HG03442 (cell line): ENCODE results near the gene F3.

Experiments used
- ATAC-seq: cut with Tn5 transposase; IDR thresholded peaks from one replicate; pipeline ENCODE4 v1.9.1; 2021; ENCODE audit warnings: mild to moderate bottlenecking, moderate library complexity; ENCODE audit not compliant: unreplicated experiment

Gene F3

DNA sequence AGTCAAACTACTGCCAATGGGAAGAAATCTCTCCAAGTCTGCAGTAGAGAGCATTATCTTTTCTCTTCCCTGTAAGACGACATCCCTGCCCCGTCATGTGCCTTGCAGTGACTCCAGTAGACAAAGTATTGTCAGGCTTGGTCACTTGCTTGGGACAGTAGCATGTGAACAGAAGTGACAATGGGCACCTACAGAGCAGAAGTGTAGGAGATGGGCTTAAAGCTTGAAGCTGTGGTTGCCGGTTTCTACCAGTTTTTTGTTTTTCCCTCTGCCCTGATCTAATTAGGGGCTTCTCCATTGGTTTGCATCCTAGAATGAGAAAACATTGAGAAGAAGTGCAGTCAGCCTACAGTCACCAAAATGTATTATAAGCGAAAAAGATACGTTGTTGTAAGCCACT, 12.7 kb downstream of the F3 start:
- no peak for ATAC-seq

DNA sequence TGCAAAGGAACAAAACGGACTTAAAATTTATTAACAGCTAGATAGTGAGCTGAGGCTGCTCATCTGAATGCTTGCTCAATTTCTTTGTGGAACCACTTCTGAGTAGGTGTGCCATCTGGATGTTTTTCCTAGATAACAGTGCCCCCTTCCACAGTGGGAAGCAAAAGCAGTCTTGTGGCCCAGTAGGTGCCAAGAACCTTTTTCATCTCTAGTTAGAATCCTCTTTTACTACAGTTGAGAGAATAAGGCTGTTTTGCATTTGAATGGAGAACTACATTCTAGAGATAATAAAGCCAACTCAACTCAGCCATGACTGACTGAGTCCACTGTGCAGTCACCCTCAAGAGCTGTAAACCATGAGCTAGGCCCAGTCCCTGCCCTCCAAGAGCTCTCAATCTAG, 13.3 kb downstream of the F3 start:
- ATAC-seq = no peak

DNA sequence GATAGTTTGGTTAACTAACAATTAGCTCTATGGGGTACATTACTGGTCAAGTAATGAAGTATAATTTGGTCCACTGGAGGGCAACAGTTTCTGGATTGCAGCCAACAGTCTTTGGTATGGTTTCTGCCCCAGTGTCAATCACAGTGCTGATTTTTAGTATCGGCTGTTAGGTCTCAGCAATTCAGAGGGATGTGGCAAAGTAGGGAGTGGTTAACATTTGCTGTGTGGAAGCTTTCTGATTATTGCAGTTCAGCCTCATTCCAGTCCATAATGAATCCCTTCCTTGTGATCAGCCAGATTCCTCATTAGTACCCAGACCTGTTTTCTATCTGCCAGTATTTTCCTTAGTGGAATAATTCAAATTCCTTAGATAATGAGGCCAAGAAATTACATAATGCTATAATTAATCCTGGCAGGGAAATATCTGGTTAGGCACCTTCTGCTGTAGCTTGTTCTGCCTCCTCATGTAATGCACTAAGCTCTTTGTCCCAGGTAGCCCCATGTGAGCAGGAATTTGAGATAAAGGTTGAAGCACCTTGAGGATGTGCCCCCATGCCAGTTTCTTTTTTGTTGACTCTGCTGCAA, 14.0 kb downstream of the F3 start:
- ATAC-seq = no peak

DNA sequence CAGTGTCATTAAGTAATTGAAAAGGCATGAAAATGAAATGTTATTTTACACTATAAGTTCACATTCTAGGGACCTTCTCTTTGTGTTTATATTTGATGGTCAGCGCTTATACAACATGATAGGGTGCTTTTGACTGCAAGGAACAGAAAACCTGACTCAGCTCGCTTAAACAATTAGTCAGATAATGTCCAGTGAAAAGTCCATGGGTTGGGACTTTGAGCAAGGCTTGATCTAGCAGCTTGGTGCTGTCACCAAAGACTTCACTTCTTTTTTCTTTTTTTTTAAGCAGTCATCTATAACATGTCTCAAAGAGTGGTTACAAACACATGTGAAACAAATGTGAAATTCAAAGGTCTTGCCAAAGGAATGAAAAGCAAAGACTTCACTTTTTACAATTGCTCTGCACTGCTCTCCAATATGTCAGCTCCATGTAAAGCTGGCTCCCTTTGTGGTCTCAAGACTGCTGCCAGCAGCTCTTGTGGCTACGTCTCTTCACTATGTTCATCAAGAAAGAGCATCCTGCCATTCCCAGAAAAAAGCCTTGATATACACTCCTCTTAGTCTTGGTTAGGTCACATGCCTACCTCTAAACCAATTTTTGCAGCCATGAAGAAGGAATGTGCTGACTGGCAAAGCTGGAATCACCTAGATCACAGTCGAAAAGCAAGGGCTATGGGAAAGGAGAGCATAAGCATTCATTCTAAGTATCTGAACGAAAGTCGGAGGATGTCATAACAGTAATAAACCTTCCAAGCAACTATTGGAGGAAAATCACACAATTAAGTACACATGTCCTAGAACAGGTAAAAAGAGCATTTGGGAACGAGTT, 15.2 kb downstream of the F3 start:
- no peak for ATAC-seq

DNA sequence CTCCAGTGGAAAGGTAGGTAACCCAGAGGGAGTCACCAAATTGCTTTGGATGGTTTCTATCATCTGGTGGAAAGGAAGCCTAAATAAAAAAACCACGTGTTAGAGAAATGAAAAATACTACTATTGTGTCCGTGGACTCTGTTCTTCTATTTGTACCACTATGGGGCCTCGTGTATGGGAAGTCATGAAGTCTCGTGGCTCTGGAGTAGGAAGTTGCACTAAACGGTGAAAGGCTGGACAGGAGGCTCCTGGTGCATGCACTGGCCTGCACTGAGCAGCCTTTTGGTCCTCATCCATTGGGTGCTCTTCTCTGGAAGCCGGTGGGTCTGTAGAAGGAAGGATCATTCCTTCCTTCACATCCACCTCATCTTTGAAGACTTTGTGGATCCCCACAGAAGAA, 17.0 kb downstream of the F3 start:
- ATAC-seq = no peak

DNA sequence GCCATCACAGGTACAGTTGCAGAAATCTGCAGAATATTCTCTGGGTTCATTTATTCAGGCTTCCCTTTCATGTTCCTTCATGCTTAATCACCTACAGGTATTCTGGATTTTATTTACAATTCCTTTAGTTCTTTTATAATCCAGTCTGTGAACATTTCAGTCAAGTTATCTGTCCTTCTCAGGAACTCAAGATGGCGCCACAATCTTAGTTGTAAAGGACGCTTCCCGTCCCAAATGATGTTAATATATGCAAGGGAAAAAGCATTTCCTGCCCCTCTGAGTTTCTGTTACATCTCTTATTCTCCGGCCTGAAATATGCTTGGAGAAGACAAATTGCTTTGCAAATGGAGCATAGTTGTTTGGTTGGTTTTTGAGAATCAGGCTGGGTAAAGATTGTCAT, 19.3 kb downstream of the F3 start:
- ATAC-seq = no peak

DNA sequence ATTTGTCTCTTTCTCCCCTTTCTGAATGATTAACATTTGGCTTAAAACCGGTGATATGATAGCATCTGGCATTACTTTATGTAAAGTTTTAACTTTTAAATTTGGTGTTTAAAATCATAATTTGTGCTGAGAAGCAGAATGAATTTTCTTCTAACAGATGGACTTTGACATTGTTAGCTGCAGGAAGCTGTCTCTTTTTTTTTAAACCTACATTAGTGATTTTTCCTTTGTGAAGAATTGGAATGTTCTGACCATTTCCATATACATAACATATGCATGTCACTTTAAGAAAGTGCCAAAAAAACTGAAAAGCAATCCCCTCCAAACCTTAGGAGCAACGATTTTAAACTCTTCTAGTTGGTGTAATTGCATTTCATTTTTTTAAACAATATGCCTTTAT, 22.2 kb downstream of the F3 start:
- ATAC-seq = no peak

DNA sequence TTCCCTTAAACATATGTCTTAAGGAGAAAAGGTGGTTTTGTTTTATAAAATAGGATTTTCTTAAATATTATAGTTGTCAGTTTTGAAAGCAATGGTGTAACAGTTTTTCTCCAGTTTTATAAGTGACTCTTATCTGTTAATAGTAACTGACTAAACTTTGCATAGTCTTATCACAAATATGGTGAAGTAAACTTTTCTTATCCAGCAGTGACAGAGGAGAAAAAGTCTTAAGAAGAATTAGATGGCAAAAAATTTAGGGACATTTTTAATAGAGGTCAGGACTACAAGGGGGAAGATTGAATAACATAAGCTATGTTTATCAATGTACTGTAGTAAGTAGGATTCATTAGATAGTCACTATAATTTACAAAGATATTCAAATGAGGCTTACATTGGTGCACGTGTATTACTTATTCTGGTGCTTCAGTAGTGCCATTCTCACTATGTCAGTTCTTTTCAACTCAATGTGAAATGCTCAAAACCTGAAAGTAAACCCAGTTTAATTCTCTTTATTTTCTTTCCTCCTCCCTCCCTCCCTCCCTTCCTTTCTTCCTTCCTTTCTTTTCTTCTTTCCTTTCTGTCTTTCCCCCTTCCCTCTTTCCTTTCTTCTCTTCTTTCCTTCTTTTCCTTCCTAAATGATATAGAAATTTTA, 26.1 kb downstream of the F3 start:
- no peak for ATAC-seq

DNA sequence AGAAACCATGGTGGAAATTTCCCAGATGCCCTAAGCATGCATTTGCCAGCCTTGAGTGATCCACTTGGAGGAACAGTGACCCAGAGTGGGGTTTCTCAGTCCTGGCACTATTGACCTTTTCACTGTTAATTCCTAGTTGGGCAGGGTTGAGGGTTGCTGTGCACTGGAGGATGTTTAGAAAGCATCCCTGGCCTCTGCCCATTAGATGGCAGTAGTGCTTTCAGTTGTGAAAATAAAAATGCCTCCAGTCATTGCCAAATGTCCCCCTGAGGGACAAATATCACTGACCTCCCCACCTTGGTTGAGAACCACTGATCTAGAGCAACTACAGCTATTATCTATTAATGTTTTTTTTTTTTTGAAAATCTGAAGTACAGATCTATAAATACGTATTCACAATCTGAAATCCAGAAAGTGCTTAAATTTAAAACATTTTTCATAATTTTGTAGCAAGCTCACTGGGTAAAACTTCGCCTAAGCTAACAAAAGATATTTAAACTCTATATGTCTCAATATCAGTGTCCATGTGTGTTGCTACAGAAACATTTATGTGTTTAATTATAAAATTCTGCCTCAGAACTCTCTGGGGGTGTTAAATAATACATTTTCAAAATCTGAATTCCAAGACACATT, 27.3 kb downstream of the F3 start:
- ATAC-seq = peak; percentile 46

DNA sequence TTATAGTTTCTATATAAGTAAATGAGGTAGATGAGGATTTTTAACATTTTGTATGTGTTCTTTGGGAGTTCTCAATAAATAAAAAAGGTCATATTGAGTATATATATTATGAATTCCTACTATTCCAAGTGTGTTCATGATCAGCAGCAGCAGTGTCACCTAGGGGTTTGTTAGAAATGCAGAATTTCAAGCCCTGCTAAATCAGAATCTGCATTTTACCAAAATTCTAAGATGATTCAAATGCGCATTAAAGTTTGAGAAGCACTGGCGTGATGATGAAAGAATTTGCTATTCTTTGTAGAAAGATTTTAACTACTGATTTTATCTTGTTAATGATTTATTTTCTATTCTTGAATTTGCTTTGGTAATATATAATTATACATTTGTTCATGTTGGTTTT, 28.7 kb downstream of the F3 start:
- no peak for ATAC-seq

DNA sequence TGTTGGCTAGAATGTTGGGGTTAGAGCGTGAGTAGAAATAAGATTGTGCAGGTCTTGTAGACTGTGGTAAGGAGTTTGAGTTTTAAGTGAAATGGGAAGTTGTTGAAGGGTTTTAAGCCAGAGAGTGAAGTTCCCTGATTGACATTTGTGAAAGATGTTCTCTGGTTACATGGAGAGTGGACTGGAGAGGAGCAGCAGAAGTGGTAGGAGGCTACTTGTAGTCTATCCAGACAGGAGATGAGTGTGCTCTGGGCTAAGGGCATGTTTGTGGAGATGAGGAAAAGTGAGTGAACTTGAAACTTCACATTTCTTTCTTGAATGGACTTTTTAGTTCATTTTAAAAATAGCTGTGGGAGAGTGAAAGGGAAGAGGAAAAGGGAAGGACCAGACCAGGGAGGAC, 37.0 kb downstream of the F3 start:
- no peak for ATAC-seq

DNA sequence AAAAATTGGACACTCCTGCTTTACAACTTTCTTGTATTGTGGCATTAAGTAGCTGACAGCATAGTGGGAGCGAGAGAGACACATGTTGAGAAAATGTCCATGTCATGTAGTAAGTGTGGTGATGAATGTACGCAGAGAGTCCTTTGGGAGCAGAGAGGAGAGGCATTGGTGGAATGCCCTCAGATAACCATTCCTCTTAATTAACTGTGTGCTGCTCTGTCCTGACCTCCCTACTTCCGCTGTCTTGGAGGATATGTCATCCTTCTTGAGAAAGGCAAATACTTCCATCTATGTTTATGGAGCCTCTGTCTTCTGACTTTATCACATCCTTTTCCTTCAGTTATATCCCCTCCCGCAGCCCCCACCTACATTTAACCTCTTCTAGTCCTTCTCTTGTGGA, 38.4 kb downstream of the F3 start:
- ATAC-seq = no peak

DNA sequence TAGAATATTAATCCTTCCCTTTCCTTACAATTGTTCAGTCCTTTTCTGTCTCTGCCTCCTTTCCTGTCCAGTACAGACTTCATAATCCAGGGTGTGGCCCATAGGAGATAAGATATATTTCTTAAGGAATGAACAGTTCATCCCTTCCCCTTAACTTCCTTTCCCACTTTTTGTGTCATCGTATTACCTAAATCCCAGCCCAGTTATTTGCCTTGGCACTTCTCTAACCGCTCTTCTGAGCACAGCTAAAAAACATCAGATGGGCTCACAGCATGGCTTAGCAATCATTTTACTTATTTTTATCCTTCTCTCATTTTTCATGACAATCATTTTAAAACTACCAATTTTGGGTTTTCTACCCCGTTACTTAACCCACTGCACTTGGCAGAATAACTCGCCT, 39.6 kb downstream of the F3 start:
- no peak for ATAC-seq

DNA sequence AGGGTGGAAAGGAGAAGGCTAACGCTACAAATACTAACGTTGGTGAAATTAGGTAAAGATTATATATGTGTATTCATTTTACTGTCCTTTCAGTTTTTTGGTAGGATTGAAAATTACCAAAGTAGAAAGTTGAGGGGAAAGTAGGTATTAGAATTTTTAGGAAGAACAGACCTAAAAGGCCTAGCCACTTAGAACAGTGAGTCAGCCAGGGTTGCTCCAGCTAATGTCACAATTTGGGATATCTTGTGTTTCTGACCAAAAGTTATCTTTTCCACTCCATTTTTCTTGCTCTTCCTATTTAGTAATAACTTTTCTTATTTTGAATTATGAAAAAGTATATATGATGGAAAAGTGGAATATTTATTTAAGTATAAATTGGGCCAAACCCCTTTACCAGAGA, 40.1 kb downstream of the F3 start:
- no peak for ATAC-seq

DNA sequence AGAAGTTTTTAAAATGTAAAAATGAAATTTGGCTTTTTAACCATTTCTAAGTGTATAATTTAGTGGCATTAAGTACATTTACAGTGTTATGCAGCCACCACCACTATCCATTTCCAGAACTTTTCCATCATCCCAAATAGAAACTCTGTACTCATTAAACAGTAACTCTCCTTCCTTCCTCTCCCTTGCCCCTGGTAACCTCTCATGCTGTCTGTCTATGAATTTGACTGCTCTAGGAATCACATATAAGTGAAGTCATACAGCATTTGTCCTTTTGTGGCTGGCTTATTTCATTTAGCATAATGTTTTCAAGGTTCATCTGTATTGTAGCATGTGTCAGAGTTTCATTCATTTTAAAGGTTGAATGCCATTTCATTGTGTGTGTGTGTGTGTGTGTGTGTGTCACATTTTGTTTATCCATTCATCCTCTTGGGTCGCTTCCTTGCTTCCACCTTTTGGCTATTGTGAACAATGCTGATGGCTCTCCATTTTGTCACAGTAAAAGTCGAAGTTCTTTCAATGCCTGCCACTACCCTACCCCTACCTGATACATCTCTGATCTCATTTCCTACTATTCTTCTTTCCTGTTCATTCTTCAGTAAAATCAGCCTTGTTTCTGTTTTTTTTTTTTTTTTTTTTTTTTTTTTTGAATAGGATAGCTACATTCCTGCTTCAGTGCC, 45.3 kb downstream of the F3 start:
- no peak for ATAC-seq

DNA sequence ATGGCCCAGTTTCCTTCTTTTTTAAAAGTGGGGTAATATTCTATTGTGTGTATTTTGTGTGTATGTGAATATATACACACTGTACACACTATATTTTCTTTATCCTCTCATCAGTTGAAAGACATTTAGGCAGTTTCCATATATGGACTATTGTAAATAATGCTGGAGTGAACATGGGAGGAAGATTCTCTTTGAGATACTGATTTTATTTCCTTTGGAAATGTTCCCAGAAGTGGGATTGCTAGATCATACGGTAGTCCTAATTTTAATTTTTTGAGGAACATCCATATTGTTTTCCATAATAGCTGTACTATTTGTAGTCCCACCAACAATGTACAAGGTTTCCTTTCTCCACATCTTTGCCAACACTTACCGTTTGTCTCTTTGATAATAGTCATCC, 51.0 kb downstream of the F3 start:
- no peak for ATAC-seq

DNA sequence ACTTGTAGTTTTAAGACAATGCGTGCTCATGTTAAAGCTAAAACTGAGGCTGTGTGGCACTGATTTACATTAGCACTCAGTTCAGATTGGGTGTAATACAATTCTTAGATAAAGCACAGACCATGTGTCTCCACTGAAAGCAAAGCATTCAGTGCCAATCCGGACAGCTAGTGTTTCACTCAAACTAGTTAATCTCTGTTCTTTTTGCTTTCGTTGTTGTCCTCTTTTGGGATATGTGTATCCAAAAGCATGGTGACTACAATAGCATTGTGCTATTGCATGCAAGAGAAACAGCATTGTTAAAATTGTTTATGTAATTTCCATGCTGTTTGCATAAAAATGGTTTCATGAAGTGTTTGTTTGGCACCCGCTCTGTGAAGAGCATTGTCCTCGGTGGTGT, 54.6 kb downstream of the F3 start:
- no peak for ATAC-seq

DNA sequence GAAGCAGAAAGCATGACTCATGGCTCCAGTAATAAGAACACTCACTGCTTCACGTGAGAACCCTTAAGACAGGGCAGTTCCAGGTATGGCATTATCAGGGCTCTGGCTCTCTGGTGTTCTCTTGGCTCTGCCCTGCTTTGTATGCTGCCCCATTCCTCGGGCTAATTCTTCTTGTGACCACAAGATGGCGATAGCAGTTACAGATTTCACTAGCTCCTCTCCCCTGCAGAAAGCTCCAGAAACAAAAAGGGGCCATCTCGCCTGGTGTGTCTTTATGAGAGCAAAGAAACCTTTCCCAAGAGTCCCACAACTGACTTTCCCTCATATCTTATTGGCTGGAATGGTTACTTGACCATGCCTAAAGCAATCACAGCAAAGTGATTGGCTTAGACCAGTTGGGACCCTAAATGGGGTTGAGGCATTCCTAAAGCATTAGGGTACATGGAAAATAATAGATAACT, 60.1 kb downstream of the F3 start:
- ATAC-seq = peak; percentile 96

DNA sequence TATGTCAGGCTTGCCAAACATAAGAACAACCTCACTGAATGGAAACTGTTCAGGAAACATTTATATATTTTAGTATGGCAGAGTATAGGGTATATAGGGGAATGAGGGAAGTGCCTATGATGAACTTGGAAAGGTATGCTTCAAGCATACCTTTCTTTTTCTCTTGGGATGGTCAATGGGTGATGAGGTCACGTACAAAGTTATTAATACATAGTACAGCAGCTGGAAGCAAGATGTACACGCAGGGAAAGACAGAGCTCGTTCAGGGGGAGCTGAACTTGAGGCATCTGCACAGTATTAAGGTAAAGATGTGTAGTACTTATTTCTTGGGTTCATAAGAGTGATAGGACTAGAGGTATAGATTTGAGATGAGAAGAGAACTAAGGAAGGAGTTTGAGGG, 61.9 kb downstream of the F3 start:
- no peak for ATAC-seq
